ENCODE data around the gene NFIA. TPM values are rescaled to one million over a fixed set of nuclear protein-coding genes. Genes with fewer than 3 reads are reported as not detected.

Gene NFIA
- total RNA-seq, 1 donor from 2014 or later = 111 TPM

- DNase-seq (ENCODE audit: low spot score) = no peak
These were observed 159.1 kb downstream of the NFIA start for GRCh38 chr1:61241411-61241838.

- DNase-seq (ENCODE audit: low spot score) = no peak
These were observed 159.6 kb downstream of the NFIA start for GRCh38 chr1:61241973-61242381.

GRCh38 chr1:61244114-61244513, 161.8 kb downstream of the NFIA start:
- no peak for DNase-seq (ENCODE audit: low spot score)

GRCh38 chr1:61245696-61246400, 163.5 kb downstream of the NFIA start:
- DNase-seq (ENCODE audit: low spot score) = no peak

- no peak for DNase-seq (ENCODE audit: low spot score)
These were observed 164.9 kb downstream of the NFIA start for GRCh38 chr1:61247051-61247825.

- DNase-seq (ENCODE audit: low spot score) = no peak
These were observed 165.8 kb downstream of the NFIA start for GRCh38 chr1:61247881-61248752.

GRCh38 chr1:61250933-61251332, 168.6 kb downstream of the NFIA start:
- no peak for DNase-seq (ENCODE audit: low spot score)

- no peak for DNase-seq (ENCODE audit: low spot score)
These were observed 170.8 kb downstream of the NFIA start for GRCh38 chr1:61253059-61253735.

GRCh38 chr1:61253912-61254633, 171.7 kb downstream of the NFIA start:
- no peak for DNase-seq (ENCODE audit: low spot score)

- DNase-seq (ENCODE audit: low spot score) = no peak
These were observed 172.4 kb downstream of the NFIA start for GRCh38 chr1:61254634-61255357.

GRCh38 chr1:61255358-61255703, 173.0 kb downstream of the NFIA start:
- DNase-seq (ENCODE audit: low spot score) = no peak

GRCh38 chr1:61259379-61260148, 177.2 kb downstream of the NFIA start:
- DNase-seq (ENCODE audit: low spot score) = no peak

GRCh38 chr1:61260171-61260570, 177.8 kb downstream of the NFIA start:
- DNase-seq (ENCODE audit: low spot score) = no peak

GRCh38 chr1:61261595-61261994, 179.2 kb downstream of the NFIA start:
- no peak for DNase-seq (ENCODE audit: low spot score)

GRCh38 chr1:61263905-61264824, 181.8 kb downstream of the NFIA start:
- DNase-seq (ENCODE audit: low spot score) = no peak

- DNase-seq (ENCODE audit: low spot score) = no peak
These were observed 182.5 kb downstream of the NFIA start for GRCh38 chr1:61264825-61265242.

GRCh38 chr1:61265665-61266064, 183.3 kb downstream of the NFIA start:
- DNase-seq (ENCODE audit: low spot score) = no peak

- DNase-seq (ENCODE audit: low spot score) = no peak
These were observed 184.4 kb downstream of the NFIA start for GRCh38 chr1:61266738-61267137.
